Prostate gland (tissue), 2 donors: ENCODE results near the gene DPM3. TPM values are rescaled to one million over a fixed set of nuclear protein-coding genes. Genes with fewer than 3 reads are reported as not detected.
A peak's percentile ranks its signal among the peaks of the same experiment; 100 is the strongest.

ENCODE experiments used
- DNase-seq: peaks from one replicate; pipeline ENCODE4 v3.0.0-alpha.2; 2019; ENCODE audit warnings: low spot score
- H3K27ac ChIP-seq, 2 donors: fragments of 200-600 bp; sonication (generic); 2 replicates each; pipeline ENCODE4 v1.5.1; 2017 to 2019
- H3K27me3 ChIP-seq: fragments of 200-600 bp; sonication (generic); replicated peaks from 2 replicates; pipeline ENCODE4 v1.5.1; 2019; ENCODE audit not compliant: insufficient read depth
- H3K36me3 ChIP-seq, 2 donors: fragments of 200-600 bp; sonication (generic); 1 replicate in 1 of 2; 2 replicates in 1 of 2; pipeline versions ENCODE4 v1.5.1 to v1.8.1; 2017 to 2019
- H3K4me1 ChIP-seq: fragments of 200-600 bp; sonication (generic); replicated peaks from 2 replicates; pipeline ENCODE4 v1.5.1; 2019
- H3K4me3 ChIP-seq, 2 donors: fragments of 200-600 bp; sonication (generic); 2 replicates each; pipeline ENCODE4 v1.5.1; 2017 to 2019
- H3K9me3 ChIP-seq: fragments of 200-600 bp; sonication (generic); 2 replicates; pipeline ENCODE4 v1.5.1; 2017
- CTCF ChIP-seq, 4 experiments: fragments of 200-600 bp in 2 of 4; fragments of 450-650 bp in 2 of 4; sonication (generic) in 2 of 4; IDR thresholded peaks; 1 replicate in 3 of 4; 2 replicates in 1 of 4; pipeline ENCODE4 v1.5.1; 2016 to 2019; ENCODE audit warnings: antibody characterized with exemption in 4 of 4, mild to moderate bottlenecking in 2 of 4, moderate library complexity in 2 of 4
- POLR2A ChIP-seq: fragments of 450-650 bp; IDR thresholded peaks from one replicate; pipeline ENCODE4 v1.6.1; 2016; ENCODE audit warnings: antibody characterized with exemption, mild to moderate bottlenecking
- POLR2AphosphoS5 ChIP-seq: sonication (generic); formaldehyde crosslinking; IDR thresholded peaks from one replicate; pipeline ENCODE4 v1.6.1; 2017; ENCODE audit warnings: antibody characterized with exemption
- whole genome bisulfite sequencing: methylation state at CpG from one replicate; pipeline ENCODE4 v1.1.5; 2018; 5-methylcytosine and 5-hydroxymethylcytosine counted together
- intact Hi-C: fragments of 100-400 bp; cut with DNase I; formaldehyde crosslinking; loops from one replicate; pipeline ENCODE4 v1.14.2; 2022
- total RNA-seq, 2 donors: library from RNA; depleted of rRNA; stranded (reverse); fragments of >200 nt; gene quantifications; one replicate each; pipeline ENCODE4 v1.1.0, GENCODE V29; 2016

Gene DPM3
- total RNA-seq, 2 donors from 2014 or later = 93.6 to 97.0 TPM

- intact Hi-C loops = no loop called here
- Histone ChIP-seq H3K4me1 (no peaks in the 10 kb centered on the region), H3K27ac (peak within 1 kb of the TSS; percentile 86 to 89), H3K4me3 (peak within 1 kb of the TSS; percentile 61 to 78), H3K9me3 (no peaks in the 10 kb centered on the region), H3K27me3 (peaks cover 2% of the 10 kb centered on the region), H3K36me3 (peaks cover 0 to 11% of the 10 kb centered on the region in 2 donors)
- DNase-seq = peak; percentile 91
- TF ChIP-seq POLR2AphosphoS5 (peak; percentile 99), POLR2A (peak; percentile 67), CTCF (IDR thresholded peaks at IDR 0.05) (peak; percentile 89 to 99 (median 97))
- WGBS = 1% methylated on average over 57 of the region's 57 CpGs
Observed at GRCh38 chr1:155172732-155173477, 32.6 kb upstream of the DPM3 start, which contains the start of gene KRTCAP2. Gene KRTCAP2, minus strand, starts transcription at chr1:155173304. Its CDS starts 80 bp downstream, at chr1:155173224.

GRCh38 chr1:155171836-155172731 lies 31.8 kb upstream of the DPM3 start:
- Histone ChIP-seq H3K27ac (peak overlapping the region; percentile 86 to 89), H3K4me1 (peaks cover 3% of the 10 kb centered on the region), H3K36me3 (peaks cover 0 to 11% of the 10 kb centered on the region in 2 donors), H3K9me3 (no peaks in the 10 kb centered on the region), H3K27me3 (peaks cover 2% of the 10 kb centered on the region), H3K4me3 (peak overlapping the region; percentile 61 to 78)
- no peak for TF ChIP-seq POLR2AphosphoS5
- TF ChIP-seq CTCF (IDR thresholded peaks at IDR 0.05) = no peak
- no peak for TF ChIP-seq POLR2A
- no peak for DNase-seq
- 44% methylated on average over 8 of the region's 8 CpGs for WGBS
- intact Hi-C loops = no loop called here

GRCh38 chr1:155170806-155171205 lies 30.5 kb upstream of the DPM3 start:
- Histone ChIP-seq H3K4me3 (no peak overlapping the region), H3K36me3 (peaks cover 0 to 11% of the 10 kb centered on the region in 2 donors), H3K9me3 (no peaks in the 10 kb centered on the region), H3K27ac (no peak overlapping the region), H3K27me3 (peaks cover 2% of the 10 kb centered on the region), H3K4me1 (peaks cover 3% of the 10 kb centered on the region)
- TF ChIP-seq POLR2AphosphoS5 (no peak), POLR2A (no peak), CTCF (IDR thresholded peaks at IDR 0.05) (no peak)
- intact Hi-C loops = no loop called here
- DNase-seq = no peak
- 91% methylated on average over 7 of the region's 7 CpGs for WGBS

GRCh38 chr1:155170101-155170785 lies 29.9 kb upstream of the DPM3 start:
- H3K36me3 ChIP-seq = peaks cover 0 to 11% of the 10 kb centered on the region in 2 donors
- H3K9me3 ChIP-seq = no peaks in the 10 kb centered on the region
- H3K4me3 ChIP-seq = no peak overlapping the region
- no peak for DNase-seq
- WGBS = 89% methylated on average over 2 of the region's 2 CpGs
- H3K27me3 ChIP-seq = peaks cover 2% of the 10 kb centered on the region
- no peak for TF ChIP-seq POLR2A
- TF ChIP-seq CTCF (IDR thresholded peaks at IDR 0.05) = no peak
- no peak for TF ChIP-seq POLR2AphosphoS5
- intact Hi-C loops = no loop called here
- H3K4me1 ChIP-seq = peaks cover 3% of the 10 kb centered on the region
- no peak overlapping the region for H3K27ac ChIP-seq
